A172 (cell line): ENCODE results near the gene SNX3. TPM values are rescaled to one million over a fixed set of nuclear protein-coding genes. Genes with fewer than 3 reads are reported as not detected.

Source experiments
- DNase-seq: peaks from one replicate; pipeline ENCODE4 v3.0.0-alpha.2; 2015; ENCODE audit warnings: low spot score
- total RNA-seq: library from RNA; depleted of rRNA; stranded (reverse); fragments of >200 nt; shearing (Covaris generic); gene quantifications from 2 replicates; pipeline ENCODE4 v1.2.3, GENCODE V29; 2014

SNX3 gene
- total RNA-seq, 1 experiment from 2014 or later = 251 TPM

GRCh38 chr6:108170332-108171290 lies 90.2 kb downstream of the SNX3 start:
- no peak for DNase-seq

DNA sequence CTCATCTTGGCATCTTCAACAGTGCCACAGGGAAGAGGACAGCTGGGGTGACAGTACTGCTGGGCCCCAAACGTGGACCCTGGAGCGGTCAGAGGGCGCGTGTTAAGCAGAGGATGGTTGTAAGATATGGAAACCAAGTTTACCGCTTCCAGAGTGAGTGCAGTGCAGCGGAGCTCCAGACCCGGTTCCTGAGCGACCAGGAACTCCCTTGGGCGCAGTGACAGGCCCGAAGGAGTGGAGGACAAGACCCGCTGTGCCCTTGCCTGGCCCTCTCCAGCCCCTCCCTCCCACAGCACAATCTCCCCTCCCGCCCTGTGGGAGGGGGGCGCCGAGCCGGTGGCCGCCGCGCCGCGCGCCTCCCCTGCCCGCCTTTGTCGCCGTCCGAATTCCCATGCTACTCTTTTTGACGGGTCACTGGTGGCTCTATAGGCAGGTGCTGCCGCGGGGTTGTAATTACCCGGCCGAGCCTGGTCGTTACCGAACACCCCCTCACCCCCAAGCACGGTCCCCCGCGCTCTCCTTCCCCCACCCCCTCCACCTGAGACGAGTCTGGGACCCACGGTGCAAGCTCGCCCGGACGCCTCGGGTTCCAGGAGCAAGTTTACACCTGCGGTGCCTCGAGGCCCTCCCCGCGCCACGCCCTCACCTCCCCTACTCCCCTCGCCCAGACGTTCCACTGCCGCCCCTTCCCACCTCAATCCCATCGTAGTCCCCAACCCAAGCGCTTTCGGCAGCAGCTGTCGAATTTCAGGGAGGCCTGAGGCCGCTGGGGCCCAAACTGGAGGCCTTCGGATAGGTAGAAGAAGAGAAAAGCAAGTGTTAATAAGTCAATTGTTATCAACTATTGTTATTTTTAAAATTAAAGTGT lies 91.1 kb downstream of the SNX3 start:
- no peak for DNase-seq

- no peak for DNase-seq
Measured at GRCh38 chr6:108168501-108169463, 92.1 kb downstream of the SNX3 start.

DNA sequence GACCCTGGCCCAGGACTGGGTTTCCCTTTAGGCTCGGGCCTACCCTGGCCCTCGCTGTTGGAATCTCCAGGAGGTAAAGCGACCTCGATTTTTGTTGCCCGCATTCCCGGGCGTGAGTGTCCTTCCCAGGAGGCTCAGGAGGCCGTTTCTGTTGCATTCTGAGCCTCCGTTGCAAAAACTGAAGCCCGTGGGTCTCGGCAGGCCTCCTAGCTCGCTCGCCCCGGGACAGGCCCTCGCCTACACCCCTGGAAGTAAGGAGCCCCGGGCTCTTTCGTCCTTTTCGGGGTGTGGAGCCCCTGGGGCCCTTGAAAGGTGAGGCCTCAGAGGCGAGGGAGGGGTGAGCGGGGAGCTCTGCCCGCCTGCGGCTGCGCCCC lies 92.8 kb downstream of the SNX3 start:
- no peak for DNase-seq

GRCh38 chr6:108167449-108168089 lies 93.3 kb downstream of the SNX3 start:
- no peak for DNase-seq

DNA sequence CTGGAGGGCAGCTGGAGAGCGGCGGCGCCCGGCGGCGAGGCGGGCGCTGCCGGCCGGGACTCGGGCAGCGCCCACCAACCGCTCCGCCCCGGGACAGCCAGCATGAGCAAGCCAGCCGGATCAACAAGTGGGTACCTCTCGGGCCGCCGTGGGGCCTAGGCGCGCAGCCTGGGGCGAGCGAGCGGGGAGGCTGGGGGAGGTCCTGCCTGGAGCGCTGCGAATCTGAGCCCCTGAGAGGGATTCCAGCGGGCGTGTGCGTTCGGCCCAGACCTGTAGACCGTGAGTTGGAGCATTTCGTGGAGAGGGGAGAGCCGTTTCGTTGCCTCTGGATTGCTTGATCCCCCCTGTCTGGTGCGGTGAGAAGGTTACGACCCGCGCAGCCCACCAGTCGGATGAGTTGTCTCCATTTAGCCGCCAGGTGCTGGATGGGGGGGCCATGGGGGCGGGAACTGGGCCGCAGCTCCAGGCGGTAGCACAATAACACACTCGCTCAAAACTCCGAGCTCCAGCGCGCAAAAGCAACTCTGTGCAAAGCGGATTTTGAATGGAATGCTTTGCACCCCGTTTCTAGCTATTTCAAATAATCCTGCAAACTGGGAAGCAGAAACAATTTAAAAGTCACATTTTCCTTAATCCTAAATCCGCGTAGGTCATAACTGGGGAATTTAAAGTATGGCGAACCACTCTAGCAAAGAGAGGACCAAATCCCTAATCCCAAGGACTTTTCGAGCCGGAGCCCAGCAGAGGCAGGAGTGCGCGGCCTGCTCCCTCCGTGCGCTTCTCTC lies 94.0 kb downstream of the SNX3 start:
- no peak for DNase-seq

GRCh38 chr6:108165714-108166663 lies 94.9 kb downstream of the SNX3 start, which contains the start of gene NR2E1:
Gene NR2E1 (plus strand): TSS chr6:108166022. CDS start chr6:108166766, 744 bp downstream.
- no peak for DNase-seq

GRCh38 chr6:108164815-108165706 lies 95.8 kb downstream of the SNX3 start:
- no peak for DNase-seq

DNA sequence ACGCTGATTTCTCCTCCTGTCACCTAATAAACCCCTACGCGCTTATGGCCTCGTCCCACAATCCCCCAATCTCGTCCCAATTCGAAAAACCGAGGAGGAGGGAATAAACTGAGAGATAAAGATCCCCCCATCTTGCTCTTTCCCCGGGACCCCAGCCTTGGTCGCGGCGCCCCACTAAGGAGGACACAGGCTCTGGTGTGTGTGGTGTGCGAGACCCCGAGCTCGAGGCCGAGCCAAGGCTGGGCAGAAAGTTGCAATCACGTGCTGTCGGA lies 96.4 kb downstream of the SNX3 start:
- DNase-seq = no peak

- no peak for DNase-seq
Measured at GRCh38 chr6:108163644-108164542, 96.9 kb downstream of the SNX3 start.

DNA sequence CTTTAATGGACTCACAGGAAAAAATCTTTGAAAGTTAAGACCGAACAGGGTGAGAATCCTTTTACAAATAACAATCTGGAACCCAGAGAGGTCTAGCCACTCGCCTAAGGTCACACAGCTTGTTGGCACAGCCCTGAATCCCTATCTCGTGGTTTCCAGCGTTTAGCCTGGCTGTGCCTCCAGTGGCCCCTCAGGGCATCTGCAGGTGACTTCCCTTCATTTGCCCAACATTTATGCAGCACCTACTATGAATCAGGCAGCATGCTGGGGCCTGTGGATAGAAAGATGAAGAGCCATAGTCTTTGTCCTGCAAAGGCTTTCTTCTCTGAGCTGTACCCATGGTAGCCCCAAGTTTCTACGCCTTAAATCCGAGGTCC lies 97.6 kb downstream of the SNX3 start:
- no peak for DNase-seq

- DNase-seq = no peak
Measured at GRCh38 chr6:108161724-108162282, 99.0 kb downstream of the SNX3 start.
